GM18508 (cell line): ENCODE data around the gene FOLR2.
"Not testable (repeated sequence)": the region's sequence is repeated elsewhere in the genome, so short reads cannot be mapped to it uniquely, and the experiment has no call there.

Source experiments
- ATAC-seq: cut with Tn5 transposase; IDR thresholded peaks from one replicate; pipeline ENCODE4 v1.9.1; 2021; ENCODE audit warnings: moderate number of reproducible peaks; ENCODE audit not compliant: insufficient read depth, unreplicated experiment

Gene FOLR2

GRCh38 chr11:72216638-72217037 is at the start of gene FOLR2:
FOLR2 (plus strand) TSS chr11:72216794; CDS start chr11:72218585, 1,791 bp downstream.
- ATAC-seq = no peak

GRCh38 chr11:72169046-72169555 is 47.5 kb upstream of the FOLR2 start:
- ATAC-seq = not testable (repeated sequence)

- not testable (repeated sequence) for ATAC-seq
Observed at GRCh38 chr11:72169754-72170153, 46.8 kb upstream of the FOLR2 start.

- not testable (repeated sequence) for ATAC-seq
Observed at GRCh38 chr11:72172043-72172442, 44.6 kb upstream of the FOLR2 start.

DNA sequence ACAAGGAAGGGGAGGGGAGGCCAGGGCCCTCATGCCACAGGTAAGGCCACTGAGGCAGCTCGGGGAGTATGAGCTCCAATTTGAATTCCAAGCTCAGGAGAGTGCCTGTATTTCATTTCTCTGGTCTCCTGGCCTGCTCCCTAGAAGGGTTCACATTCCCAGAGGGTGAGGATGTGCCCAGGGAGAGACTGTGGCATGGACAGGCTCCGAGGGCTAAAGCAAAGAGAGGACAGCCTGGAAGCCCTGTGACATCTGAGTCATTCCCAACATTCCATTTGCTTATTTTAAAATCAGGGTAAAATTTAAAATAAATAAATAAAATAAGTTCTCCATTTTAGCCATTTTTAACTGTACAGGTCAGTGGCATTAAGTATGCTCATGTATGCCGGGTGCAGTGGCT is 43.3 kb upstream of the FOLR2 start:
- ATAC-seq = no peak

GRCh38 chr11:72174302-72175070 is 42.1 kb upstream of the FOLR2 start:
- ATAC-seq = no peak

- no peak for ATAC-seq
Observed at GRCh38 chr11:72177656-72178055, 38.9 kb upstream of the FOLR2 start.

DNA sequence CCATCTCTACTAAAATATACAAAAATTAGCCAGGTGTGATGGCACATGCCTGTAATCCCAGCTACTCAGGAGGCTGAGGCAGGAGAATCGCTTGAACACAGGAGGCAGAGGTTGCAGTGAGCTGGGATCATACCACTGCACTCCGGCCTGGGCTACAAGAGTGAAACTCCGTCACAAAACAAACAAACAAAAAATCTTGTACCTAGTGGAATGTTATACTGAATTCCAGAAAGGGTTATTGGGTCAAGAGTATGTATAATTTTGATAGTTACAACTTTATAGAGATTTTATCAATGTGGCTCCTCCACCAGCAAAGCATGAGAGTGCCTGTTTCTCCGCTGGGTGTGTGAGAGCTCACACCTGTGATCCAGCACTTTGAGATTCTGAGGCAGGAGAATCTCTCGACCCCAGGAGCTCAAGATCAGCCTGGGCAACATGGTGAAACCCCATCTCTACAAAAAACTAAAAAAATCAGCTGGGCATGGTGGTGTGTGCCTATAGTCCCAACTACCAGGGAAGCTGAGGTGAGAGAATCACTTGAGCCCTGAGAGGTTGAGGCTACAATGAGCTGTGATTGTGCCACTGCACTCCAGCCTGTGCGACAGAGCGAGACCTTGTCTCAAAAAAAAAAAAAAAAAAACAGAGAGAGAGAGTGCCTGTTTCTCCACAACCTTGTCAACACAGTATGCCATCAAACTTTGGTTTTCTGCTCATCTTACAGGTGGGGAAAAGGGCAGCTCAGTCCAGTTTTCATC is 37.4 kb upstream of the FOLR2 start:
- ATAC-seq = no peak

DNA sequence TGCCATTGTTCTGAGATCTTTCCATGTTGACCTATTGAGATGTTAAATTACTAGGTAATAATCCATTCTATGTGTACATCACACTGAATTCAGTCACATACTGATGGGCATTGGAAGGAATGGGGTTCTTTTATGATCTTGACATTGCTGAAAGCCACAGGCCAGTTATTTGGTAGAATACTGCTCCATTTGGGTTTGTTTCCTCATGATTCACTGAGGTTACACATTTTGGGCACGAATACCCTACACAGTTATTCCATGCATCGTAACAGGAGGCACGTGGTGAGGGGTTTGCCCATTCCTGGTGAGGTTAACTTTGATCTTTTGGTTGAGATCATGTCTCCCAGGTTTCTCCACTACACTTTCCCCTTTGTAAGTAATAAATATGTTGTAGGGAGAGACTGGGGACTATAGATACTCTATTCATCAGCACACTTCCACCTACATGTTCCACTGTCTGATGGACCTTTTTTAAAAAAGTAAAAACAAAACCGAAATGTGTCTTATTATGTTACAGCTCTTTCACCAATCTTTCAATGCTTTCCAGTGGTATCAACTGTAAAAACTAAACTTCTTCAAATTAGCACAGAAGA is 36.7 kb upstream of the FOLR2 start:
- ATAC-seq = no peak

GRCh38 chr11:72180892-72181552 is 35.6 kb upstream of the FOLR2 start:
- ATAC-seq = not testable (repeated sequence)

GRCh38 chr11:72181553-72181958 is 35.0 kb upstream of the FOLR2 start:
- not testable (repeated sequence) for ATAC-seq

- no peak for ATAC-seq
Observed at GRCh38 chr11:72188267-72188666, 28.3 kb upstream of the FOLR2 start.

- no peak for ATAC-seq
Observed at GRCh38 chr11:72189455-72190250, 26.9 kb upstream of the FOLR2 start.

DNA sequence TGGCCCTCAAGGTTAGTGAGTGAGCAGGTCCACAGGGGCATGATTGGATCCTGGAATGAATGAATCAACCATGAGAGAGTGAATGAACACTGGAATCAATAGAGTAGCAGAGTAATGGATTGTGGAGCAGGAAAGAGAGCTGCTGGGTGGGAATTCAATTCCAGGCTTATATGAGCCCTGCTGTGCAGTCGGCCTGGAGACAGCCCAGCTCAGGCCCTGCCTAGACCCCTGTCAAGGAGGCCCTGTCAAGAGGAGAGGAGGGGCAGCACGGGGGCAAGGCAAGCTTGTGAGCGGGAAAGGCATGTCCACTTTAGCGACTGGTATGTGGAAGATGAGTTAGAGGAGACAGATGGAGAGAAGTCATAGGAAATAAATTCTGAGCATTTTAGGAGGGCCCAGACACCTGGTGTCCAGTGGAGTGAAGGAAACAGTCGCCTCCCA is 25.9 kb upstream of the FOLR2 start:
- no peak for ATAC-seq

DNA sequence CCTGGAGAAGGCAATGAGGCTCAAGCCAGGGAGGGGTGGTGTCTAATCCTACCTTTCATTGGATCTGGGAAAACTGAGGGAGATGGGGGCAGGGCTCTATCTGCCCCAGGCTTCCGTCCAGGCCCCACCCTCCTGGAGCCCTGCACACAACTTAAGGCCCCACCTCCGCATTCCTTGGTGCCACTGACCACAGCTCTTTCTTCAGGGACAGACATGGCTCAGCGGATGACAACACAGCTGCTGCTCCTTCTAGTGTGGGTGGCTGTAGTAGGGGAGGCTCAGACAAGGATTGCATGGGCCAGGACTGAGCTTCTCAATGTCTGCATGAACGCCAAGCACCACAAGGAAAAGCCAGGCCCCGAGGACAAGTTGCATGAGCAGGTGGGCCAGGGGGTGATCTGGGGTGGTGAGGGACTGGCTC is 24.6 kb upstream of the FOLR2 start, which contains the start of gene FOLR1:
TSS of gene FOLR1 (plus strand) at position 180 of the 421 bp plus-strand sequence. CDS start at position 214, 34 bp downstream.
- no peak for ATAC-seq

GRCh38 chr11:72195518-72196270 is 20.9 kb upstream of the FOLR2 start:
- ATAC-seq = no peak

DNA sequence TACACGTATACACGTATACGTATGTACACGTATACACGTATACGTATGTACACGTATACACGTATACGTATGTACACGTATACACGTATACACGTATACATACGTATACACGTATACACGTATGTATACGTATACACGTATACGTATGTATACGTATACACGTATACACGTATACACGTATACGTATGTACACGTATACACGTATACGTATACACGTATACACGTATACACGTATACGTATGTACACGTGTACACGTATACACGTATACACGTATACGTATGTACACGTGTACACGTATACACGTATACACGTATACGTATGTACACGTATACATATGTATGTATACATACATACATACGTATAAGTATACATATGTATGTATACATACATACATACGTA is 15.1 kb upstream of the FOLR2 start:
- not testable (repeated sequence) for ATAC-seq

GRCh38 chr11:72202571-72202970 is 14.0 kb upstream of the FOLR2 start:
- ATAC-seq = no peak

DNA sequence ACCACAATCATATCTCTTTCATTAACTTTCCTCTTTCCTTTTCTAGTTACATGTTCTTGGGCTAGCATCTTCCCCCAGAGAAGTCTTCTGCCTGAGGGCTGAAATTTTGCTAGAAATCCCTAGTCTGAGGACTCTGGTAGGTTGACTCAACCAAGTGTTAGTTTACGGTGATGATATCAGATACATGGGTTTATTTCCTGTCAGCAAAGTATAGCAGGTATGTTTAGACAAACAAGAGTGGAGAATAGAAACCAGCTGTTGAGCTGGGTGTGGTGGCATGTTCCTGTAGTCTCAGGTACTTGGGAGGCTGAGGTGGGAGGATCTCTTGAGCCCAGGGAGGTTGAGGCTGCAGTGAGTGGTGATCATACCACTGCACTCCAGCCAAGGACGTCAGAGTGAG is 13.4 kb upstream of the FOLR2 start:
- ATAC-seq = no peak
